GM18868 (cell line): Measurements from ENCODE around the gene GPX3.

Experiments
- ATAC-seq: cut with Tn5 transposase; IDR thresholded peaks from one replicate; pipeline ENCODE4 v1.9.1; 2021; ENCODE audit warnings: mild to moderate bottlenecking, moderate library complexity; ENCODE audit not compliant: unreplicated experiment

Gene GPX3, protein sequence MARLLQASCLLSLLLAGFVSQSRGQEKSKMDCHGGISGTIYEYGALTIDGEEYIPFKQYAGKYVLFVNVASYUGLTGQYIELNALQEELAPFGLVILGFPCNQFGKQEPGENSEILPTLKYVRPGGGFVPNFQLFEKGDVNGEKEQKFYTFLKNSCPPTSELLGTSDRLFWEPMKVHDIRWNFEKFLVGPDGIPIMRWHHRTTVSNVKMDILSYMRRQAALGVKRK

DNA sequence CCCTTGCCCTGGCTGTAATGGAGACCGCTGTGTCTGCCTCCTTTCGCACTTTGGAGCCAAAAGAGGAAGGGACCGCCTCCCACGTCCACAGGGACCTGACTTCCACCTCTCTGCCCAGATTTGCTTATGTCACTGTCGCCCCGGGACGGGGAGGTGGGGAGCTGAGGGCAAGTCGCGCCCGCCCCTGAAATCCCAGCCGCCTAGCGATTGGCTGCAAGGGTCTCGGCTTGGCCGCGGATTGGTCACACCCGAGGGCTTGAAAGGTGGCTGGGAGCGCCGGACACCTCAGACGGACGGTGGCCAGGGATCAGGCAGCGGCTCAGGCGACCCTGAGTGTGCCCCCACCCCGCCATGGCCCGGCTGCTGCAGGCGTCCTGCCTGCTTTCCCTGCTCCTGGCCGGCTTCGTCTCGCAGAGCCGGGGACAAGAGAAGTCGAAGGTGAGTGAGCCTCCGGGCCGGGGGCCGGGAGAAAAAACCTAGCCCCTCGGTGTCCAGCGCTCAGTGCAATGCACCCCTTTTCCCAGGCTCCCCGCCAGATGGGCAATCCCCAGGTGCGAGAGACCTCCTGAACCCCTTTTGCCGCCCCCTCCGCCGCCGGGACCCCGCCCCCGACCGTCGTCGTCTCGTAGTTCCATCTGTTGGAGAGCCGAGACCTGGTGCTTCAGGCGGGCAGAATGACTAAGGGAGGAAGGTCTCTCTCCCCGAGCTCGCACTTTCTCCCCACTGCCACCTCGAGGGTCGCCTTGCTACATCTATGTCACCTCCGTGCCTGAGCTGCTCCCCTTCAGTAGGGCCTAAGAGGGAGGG lies at the start of gene GPX3:
Gene GPX3 (plus strand): TSS at position 288 of the 807 bp plus-strand sequence. CDS start 64 bp downstream, at position 352.
- peak; percentile 59 for ATAC-seq

DNA sequence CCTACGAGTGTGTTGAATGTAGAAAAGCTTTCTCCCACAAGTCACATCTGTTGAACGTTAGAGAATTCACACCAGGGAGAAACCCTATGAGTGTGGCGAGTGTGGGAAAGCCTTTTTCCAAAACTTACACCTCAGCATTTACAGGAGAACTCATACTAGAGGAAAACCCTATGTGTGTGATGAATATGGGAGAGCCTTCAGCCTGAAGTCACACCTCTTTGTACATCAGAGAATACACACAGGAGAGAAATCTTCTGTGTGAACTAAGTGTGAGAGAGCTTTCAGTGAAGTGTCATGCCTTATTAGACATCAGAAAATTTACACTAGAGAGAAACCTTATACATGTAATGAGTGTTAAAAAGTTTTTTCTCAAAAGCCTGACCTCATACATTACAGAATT lies 41.8 kb upstream of the GPX3 start:
- ATAC-seq: no peak

DNA sequence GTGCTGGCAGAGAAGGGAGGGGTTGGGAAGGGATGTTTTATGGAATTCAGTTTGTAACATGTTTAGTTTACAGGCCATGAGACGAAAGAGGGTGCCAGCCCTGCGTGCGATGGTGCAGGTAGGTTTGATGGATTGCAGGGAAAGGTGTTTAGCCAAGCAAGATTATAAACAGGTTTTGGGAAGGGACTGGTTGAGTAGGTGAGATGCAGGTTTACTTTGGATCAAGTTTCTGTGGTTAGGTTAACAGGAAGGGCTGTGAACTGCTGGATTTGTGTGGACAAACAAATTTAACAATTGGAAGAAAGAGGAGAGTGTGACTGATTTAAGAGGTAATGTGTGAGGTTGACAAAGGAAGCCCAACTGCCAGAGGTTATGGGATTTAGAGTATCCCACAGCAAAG lies 32.6 kb upstream of the GPX3 start:
- no peak for ATAC-seq

DNA sequence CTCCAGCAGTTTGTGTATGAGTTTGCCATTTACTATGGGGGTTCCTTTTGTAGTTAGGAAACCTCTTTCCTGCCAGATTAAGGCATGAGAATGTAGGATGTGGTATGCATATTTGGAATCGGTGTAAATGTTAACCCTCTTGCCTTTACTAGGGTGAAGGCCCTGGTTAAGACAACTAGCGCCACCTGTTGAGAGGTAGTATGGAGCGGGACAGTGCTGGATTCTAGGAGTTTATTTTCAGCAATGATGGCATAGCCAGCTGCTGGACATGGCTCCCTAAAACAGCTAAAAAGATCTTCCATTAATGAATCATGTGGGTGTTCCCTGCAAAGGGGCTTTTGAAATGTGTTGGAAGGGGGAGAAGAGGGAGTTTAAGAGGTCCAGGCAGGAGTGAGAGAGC lies 30.7 kb upstream of the GPX3 start:
- ATAC-seq: no peak

DNA sequence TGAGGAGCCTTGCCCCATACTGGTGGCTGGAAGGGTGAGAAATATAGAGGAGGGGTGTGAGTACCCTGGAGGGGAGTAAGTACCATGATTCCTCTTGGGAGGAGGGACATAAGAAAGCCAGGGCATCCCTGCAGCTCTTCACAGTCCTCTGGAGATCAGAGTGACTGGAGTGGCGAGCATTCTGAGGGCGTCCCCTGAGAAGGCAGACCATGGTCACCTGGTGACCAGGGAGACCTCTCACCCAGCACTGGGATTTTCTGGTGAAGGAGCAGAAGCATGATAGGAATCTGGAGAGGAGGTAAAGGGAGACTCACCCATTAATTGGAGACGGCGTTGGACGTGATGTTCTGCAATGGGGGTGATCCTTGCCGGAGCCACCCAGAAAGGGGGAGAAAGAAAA lies 27.7 kb upstream of the GPX3 start:
- no peak for ATAC-seq

DNA sequence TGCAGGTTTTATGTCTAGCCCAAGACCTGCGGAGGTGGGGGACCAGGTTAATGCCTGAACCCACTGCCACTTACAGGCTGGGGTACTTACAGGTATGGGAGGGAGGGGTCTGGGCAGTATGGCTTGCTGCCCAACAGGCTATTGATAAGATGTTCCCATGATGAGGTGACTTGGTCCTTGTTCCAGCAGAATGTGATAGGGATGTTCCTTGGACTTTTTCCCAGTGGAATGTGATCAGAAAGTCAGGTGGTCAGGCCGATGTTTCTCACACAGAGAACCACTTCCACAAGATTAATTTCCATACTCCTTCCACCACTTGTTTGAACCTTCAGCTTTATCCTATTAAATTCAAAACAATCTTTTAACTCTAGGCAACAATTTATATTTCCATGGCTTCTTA lies 27.0 kb upstream of the GPX3 start:
- no peak for ATAC-seq

DNA sequence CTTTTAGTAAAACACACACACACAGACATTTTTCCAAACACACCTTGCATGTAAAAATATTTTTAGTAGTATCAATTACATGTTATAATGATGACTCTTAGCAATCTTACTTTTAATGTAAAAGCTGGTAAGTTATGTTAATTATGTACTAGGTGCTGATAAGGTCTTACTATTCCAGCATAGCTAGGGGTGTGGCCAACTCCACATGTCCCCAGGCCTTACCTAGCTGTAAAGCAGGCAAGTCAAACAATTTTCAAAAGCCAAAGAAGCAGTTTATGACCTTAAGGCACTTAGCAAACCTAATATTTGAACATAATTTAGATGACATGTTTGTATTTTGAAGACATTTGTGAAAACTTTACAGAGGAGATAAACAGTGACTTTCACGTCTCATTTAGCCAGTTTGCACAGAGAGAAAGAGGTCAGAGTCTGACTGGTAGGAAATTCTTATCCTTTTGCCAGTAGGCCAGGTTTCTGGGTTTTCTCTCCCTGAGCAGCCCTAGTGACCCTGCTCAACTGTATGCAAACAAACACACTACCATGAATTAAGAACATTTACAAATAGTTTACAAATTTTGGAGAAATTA lies 26.5 kb upstream of the GPX3 start:
- ATAC-seq: no peak

DNA sequence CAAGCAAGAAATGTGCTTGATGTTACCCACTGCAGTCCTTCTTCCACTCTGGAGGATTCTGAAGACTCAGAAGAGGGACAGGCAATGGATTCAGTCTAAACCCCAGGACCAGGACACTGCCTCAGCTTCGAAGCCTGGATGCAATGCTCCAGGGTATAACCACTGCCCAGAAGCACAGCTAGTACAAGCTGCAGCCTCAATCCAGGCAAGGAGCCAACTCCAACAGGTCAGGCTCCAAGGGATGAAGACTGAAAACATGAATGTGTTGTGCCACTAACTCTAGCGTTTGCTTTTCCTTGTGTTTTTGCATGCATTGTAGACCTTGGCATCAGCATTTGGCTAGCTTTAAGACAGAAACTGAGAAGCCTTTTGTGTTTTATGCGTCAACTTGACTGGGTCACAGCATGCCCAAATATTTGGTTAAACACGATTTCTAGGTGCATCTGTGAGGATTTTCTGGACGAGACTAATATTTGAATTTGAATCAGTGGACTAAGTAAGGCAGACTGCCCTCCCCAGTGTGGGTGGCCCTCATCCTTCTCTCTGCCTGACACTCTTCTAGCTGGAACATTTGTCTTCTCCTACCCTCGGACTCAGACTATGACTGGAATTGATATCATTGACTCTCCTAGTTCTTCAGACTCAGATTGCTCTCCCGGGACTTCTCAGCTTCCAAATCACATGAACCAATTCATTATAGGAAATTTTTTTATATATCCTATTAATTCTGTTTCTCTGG lies 20.5 kb upstream of the GPX3 start:
- no peak for ATAC-seq

DNA sequence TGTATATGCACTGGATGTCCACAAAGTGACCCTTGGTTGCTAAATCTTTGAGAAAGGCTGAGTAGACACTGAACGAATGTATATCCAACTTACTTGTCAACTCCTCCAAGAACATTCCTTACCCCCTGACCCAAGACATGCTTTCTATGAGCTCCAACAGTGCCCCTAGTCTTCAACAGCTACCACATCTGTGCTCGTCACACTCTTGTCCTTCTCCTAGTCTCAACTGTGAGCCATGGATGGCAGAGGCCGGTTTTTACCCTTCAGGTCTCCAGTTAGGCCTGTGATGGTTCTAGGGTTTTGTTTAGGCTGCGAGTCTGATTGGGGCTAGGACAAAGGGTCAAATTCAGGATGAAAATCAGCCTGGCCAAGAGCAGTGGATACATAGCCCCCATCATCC lies 19.0 kb upstream of the GPX3 start:
- ATAC-seq: no peak

DNA sequence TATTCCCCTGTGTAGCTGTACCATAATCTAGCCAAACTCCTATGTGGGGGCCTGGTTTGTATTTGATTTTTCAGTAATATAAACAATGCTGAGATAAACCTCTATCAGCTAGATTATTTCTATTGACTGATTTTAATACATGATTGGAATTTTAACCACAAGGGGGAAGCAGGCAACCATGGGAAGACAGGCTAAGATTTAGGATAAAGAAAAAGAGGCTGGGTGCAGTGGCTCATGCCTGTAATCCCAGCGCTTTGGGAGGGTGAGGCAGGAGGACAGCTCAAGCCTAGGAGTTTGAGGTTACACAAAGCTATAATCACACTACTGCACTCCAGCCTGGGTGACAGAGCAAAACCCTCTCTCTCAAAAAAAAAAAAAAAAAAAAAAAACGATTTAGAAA lies 18.1 kb upstream of the GPX3 start:
- ATAC-seq: no peak

DNA sequence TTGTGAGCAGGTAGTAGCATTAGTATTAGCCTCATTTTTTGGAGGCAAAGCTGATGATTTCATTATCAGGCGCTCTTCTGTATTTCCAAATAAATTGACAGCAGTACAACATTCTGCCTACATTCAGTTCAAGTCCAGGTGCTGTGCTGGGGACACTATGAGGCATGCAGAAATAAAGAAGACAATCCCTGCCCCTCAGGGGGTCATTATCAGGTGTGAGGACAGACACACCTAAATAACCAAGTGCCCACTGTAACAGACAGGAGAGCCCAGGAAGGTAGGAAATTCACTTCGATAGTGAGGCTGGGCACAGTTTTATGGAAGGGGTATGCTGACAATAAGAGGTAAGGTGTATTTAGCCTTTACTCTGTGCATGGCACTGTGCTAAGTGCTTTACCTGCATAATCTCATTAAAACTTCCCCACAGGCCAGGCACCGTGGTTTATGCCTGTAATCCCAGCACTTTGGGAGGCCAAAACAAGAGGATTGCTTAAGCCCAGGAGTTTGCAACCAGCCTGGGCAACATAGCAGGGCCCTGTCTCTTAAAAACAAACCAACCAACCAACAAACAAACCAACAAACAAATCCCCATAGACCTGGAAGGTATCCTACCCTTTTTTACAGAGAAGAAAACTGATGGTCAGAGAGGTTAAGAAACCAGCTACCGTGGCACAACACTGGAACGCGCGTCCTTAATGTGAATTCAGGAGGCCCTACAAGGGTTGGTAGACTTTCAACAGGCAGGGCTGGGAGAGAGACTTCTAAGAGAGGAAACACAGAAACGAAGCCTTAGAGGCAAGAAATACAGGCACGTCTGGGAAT lies 17.5 kb upstream of the GPX3 start:
- no peak for ATAC-seq

DNA sequence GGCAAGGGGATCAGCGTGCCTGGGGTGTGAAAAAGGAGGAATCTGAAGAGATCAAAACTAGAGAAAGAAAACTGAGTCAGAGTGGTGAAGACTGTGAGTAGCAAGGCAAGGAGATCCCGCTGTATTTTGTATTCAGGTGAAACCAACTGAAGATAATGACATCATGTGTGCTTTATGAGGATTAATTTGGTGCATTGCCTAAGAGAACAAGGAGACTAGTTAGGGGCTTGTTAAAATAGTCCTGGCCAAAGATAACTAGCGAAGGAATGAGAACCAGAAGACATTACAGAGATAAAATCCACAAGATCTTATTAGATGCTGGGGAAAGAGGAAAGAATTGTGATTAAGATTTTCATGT lies 16.9 kb upstream of the GPX3 start:
- no peak for ATAC-seq

DNA sequence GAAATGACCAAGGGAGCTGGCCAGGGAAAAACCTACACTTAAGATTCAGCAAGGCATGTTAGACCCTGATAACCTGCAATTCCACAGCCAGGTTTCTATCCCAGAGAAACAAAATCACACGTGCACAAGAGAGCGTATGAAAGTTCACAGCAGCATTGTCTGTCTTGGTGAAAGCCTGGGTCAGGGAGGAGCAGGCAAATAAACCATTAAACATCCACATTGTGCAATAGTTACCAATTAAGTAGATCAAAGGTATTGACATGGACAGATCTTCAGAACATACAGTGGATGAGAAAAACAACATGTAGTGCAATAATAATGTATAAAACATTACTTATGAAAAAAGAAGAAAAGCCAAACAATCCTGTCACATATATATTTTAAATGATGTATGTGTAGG lies 15.9 kb upstream of the GPX3 start:
- no peak for ATAC-seq

DNA sequence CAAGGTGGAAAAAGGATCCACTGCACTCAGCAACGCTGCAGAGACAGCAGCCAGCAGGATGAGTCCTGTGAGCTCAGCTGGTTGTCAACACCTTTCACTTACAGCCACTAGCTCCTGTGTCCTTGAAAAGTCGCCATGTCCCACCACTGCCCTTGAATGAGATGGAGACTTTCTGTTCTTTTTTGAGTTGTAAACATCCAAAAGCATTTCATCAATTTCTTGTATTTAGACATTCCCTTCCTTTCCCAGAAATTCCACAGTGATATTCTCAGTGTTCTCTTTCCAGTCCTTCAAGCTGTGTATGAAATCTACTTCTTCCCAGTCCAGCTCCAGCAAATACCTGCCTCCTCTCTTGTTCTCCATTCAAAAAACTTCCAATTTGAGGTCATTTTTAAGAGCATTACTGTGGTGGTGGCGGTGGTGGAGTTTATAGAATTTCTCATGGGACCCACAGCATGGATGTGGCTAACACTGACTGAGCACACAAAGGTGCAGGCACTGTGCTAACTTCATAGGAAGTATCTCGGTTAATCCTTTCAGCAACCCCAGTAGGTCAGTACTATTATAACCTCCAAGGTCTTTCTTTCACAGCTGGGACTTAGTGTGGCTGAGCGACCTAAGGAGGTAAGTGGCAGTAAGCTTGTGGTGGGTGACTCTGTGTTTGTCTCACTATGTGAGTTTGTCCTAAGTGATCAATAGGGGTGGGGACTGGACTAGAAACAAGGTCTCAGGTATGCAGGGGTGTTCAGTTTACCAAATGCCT lies 15.0 kb upstream of the GPX3 start:
- no peak for ATAC-seq

DNA sequence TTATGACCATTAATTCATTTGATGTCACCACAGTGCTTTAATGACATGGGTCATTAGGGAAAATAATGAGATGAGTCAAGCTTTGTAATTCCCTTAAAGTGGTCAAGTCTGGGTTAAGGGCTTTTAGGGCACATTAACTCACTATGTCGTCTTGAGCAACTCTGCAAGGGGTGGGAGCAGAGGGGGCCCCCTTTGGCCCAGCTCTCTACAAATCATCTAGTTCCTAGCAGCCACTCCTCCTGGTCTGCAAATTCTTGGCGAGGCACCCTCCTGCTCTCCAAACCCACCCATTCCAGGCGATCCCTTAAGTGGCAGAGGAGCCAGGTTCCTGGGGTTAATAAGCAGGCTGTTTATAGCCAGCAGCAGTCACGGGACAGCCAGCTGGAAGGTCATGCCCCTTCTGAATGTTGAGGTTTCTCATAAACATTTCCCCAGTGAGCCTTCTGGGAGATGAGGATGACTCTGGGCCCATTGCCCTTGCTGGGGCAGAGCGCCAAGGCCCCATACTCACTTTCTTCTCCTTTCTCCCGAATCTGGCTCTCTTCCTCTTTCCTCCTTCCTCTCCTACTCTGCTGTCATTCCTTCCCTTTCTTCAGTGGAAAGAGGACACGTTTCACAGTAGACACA lies 14.3 kb upstream of the GPX3 start:
- ATAC-seq: no peak

DNA sequence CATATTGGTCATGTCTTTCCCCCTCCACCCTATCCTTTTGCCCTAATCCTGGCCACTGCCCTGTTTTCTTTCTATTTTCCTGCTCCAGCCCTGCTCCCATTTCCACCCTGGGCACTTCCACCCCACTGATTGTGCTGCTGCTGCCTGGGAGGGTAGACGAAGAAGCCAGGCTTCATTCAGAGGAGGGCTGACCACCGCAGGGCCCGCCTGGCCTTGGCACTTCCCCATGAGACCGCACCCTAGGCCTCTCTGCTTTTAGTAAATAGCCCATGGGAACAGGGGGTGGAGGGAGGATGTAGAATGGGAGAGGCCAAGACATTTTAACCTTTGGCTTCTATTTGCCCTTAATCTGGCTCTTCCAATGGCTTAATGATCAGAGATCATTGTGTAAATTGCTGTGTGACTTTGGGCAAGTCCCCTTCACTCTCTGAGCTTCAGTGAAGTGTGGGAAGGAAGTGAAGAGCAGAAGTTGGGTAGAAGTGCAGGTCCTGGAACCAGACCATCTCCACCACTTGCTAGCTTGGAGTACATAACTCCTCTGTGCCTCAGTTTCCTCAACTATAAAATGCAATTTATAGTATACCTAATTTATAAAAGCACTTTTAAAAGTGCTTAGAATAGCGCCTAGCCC lies 13.6 kb upstream of the GPX3 start:
- no peak for ATAC-seq

DNA sequence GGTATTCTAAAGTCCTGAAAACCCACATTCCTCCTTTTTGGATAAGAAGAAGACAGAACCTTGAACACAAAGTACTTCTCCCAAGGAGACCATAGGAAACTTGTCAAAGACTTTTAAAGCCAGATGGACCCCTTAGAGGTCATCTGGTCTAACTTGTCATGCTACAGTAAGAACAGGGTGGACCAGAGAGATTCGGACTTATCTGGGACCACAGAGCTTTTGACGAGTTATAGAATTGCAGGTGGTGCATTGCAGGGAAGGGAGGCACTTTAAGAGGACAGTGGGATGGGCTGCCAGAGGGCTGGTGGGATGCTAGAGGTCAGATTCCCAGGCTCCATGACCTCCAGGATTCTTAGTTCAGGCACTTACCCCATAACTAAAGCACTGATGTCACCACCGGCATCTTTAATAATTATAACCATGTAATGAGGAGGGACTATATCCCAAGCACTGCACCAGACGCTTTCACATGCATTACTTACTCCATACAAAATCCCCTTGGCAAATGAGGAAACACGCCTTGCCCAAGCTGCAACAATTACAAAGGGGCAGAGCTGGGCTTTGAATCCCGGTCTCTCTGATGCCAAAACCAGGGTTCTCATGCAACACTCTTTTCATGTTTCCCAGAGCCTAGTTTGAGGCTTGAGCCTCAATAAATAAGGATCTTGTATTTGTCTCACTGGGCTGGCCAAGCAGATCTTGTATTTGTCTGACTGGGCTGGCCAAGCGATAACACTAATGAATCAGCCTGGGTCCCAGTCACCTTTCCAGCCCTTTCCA lies 12.8 kb upstream of the GPX3 start:
- no peak for ATAC-seq

DNA sequence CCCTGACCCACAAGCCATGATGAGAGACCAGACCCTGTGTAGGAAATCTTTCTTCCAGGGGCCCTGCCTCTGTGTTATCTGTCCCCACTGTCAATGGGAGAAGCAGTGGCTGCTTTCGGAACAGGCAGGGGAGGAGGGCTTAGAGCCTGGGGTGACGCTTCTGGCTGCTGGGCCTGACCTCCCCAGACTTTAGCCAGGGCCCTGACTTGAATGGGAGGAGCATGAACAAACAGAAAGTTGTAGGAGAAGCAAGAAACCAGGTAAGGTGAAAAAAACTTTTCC lies 12.2 kb upstream of the GPX3 start:
- no peak for ATAC-seq

DNA sequence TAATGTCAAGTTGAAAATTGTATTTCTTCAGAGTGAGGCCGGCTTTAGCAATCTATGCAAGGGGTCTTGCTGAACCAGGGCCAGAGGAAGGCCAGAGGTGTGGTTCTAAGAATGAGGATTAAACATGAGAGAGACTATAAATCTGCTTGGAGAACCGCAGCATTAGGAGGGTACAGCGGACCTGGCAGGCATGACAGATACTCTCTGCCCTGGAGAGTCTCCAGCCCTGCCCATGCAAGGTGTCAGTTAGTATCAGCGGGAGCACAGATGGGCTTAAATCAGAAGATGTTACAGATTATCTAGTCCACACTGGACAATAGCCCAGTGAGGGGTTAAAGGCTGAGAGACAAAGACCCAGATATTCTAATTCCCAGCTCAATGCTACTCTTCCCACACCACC lies 11.5 kb upstream of the GPX3 start:
- no peak for ATAC-seq
